EH (cell line): ENCODE results near the gene PCNX2.
A peak's percentile ranks its signal among the peaks of the same experiment; 100 is the strongest.

Experiments used
- DNase-seq: peaks from one replicate; pipeline ENCODE4 v3.0.0-alpha.2; 2015; ENCODE audit warnings: low read depth

The PCNX2 gene

GRCh38 chr1:232962761-232963745, 332.5 kb downstream of the PCNX2 start:
- peak; percentile 25 for DNase-seq

DNA sequence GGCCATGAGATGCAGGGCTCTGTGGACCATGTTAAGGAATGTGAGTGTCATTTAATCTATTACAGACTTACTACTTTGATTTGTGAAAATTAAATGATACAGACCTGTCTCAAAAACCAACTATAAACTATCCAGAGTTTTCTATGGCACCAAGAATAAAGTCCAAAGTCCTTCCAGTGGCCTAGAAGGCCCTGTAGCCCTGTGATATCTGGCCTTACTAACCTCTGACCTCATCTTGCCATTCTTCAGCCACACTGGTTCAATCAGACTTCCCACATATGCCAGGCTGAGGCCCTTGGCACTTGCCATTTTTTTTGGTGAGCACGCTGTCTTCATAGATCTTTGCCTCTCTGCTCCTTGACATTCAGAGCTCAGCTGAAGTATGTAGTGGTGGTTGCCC, 337.5 kb downstream of the PCNX2 start:
- DNase-seq: no peak

- no peak for DNase-seq
Measured at GRCh38 chr1:232956081-232956480, 339.4 kb downstream of the PCNX2 start.

DNA sequence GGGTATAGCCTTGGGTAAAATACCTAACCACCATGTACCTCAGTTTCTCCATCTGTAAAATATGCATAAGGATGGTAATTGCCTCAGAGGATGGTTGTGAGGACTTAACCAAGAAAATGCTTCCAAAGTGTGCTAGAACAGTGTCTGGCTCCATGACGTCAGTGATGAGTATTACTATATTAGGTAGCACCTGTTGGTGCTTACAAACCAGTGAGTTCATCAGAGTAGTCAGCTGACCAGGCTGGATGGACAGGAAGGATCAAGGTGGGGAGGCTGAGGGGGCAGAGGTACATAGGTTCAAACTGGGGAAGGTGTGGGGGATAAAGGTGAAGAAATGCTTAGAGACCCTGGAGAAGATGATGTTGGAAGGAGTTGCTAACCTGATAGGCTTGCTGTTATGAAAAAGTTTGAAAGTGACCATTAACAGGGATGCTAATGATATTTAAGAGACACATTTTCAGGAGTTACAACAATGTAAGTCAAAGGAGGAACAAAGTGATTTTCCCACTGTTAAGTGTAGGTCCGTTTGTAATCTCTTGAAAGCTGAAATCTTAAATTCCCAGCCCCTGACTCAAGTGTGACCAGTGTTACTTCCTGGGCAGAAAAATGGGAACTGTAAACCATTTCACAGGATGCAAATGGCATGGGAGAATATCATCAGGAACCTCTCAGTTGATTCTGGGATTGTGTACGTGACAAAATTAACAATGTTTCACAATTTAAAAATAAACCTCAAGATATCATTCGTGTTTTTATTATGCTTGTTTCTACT, 340.7 kb downstream of the PCNX2 start:
- DNase-seq: peak; percentile 25

DNA sequence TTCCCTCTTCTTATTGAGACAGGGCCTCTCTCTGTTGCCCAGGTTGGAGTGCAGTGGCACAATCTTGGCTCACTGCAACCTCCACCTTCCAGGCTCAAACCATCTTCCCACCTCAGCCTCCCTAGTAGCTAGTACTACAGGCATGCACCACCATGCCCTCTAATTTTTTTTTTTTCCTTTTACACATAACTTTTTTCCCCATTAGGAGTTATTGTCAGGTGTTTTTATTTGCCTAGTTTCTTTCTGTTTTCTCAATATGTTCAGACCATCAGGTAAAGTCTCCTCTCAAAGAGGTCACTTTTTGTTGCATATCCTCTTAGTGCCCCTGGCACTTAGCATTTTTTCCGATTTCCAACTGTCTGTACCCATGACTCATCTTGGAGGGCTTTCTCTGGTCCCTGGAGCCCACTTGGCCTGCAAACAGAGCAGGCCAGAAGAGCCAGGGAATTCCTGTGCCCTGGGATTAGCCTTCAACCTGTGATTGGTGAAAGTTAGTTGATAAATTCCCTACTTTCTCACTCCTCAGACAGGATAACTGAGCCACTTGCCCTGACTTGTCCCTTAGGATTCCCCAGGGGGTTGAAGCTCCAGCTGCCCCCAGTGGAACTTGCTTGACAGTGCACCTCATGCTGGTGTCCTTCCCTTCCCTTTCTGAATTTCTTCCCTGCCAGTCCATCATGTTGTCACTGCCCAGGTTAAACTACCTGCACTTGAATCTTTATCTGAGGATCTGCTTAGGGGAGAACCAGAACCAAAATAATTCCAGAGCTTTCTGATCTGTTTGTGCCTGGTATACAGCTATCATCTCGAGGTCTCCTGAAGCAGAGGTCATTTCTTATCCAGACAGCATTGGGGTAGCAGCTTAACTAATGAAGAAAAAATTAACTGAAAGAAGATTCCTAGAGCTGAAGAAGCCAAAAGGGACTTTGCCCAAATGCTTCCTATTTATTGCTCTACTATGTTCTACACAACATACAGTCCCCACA, 342.7 kb downstream of the PCNX2 start:
- DNase-seq: peak; percentile 68

DNA sequence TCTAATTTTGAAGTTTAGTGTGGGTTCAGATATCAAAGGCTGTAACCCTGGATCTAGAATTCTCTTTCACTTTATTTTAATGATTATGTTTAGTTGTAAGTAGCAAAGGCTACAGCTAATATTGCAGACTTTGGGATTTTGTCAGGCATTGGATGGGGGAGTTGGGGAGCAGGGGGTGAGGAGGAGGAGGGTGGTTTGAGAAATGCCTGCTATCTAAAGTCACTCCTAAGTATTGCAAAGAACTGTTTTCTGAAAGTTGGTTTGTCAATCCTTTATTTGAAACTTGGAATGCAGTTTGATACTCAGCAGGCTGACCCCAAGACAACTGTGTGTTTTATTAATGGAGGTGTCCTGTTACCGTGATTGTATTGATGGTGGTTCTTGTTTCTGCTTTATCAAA, 343.9 kb downstream of the PCNX2 start:
- DNase-seq: no peak

DNA sequence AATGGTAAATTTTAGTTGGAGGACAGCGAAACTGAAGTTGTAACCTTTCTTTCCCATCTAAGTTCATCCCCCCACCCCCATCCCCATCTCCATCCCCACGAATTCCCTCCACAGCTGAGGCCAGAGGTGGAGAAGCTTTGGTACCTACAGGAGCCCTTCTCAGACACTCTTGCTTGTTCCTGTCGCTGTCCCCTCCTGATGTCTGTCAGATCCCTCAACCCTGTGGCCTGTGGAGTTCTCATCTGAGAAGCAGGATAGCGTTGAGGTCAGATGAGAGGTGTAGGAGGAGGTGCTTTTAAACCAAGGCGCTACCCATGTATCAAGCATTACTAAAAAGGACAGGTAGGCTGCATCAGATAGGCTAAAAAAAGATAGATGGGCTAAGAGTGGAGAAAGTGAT, 344.3 kb downstream of the PCNX2 start:
- DNase-seq: peak; percentile 30

GRCh38 chr1:232950197-232951176, 345.0 kb downstream of the PCNX2 start, which contains the start of gene NTPCR:
Gene NTPCR (plus strand): TSS chr1:232950611. CDS start chr1:232950711, 100 bp downstream.
- DNase-seq: peak; percentile 92

- no peak for DNase-seq
Measured at GRCh38 chr1:232949636-232950196, 345.8 kb downstream of the PCNX2 start.

- DNase-seq: no peak
Measured at GRCh38 chr1:232944347-232944746, 351.2 kb downstream of the PCNX2 start.

DNA sequence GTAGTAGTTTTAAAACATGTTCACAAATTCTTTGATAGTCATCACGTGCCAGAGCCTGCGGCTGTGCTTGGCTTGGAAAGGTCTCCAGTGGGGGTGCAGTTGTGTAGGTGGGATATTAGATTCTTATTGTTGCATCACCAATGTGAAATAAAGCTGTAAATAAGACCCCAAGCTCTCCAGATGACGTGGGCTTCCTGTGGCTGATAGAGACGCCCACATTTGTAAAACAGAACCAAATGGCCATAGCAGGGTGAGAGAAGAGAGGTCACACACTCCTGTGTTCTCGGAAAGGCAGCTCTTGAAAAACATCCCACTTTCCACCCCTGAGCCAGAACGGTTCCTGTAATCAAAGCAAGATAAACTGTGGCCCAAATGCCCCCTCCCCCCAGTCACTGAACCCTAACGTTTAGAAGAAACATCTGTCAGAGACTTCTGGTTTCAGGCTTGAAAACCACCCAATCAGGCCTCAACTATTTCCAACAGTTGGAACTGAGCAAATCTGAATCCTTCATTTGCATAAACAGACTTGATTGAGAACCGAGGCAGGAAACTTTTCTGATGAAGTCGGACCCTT, 351.8 kb downstream of the PCNX2 start:
- DNase-seq: no peak

DNA sequence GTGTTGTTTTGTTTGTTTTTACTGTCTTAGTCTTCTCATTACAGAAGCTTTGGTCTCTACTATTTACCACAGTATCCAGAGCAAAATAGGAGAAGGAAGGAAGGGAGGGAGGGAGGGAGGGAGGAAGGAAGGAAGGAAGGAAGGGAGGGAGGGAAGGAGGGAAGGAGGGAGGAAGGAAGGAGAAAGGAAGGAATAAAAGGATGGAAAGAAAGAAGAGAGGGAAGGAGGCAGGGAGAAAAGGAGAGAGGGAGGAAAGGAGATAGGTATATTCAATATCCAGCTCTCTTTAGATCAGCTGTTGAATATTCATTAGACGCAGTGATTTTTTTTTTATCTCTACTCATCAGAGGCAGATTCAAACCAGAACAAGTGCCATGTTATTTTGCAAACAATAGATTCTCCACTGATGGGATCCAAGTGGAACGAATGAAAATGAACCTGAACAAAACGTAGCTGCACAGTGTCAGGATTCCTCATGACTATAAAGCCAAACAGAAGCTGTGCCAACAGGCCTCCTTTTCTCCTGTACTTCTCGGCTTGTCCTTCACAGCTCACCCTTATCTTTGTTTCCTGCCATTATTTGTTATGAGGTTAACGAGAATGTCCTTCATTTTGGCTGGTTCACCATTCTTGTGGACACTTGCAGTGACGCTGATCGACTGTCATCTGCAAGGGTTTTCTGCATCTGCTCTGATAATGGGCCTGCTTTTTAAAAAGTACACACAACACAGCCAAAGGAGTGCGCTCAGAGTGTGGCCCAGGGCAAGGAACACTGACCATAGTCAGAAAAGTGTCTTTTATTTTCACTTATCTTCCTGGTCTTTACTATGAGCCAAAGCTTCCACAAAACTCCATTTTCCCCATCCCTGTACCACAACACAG, 352.9 kb downstream of the PCNX2 start:
- DNase-seq: no peak

- no peak for DNase-seq
Measured at GRCh38 chr1:232940262-232940661, 355.3 kb downstream of the PCNX2 start.

GRCh38 chr1:232939748-232940147, 355.8 kb downstream of the PCNX2 start:
- no peak for DNase-seq

DNA sequence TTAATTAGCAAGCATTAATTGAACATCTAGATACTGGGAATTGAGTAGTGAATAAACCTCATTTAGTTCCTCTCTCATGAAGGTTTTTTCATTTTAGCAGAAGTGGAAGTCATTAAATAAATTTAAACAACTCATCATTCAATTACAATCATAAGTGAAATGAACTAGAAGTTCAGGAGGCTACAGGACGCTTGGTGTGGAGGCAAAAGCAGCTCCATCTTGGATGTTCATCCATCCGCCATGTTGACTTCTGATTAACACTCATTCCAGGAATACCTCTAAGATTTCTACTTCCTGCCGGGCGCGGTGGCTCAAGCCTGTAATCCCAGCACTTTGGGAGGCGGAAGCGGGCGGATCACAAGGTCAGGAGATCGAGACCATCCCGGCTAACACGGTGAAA, 356.6 kb downstream of the PCNX2 start:
- DNase-seq: no peak

DNA sequence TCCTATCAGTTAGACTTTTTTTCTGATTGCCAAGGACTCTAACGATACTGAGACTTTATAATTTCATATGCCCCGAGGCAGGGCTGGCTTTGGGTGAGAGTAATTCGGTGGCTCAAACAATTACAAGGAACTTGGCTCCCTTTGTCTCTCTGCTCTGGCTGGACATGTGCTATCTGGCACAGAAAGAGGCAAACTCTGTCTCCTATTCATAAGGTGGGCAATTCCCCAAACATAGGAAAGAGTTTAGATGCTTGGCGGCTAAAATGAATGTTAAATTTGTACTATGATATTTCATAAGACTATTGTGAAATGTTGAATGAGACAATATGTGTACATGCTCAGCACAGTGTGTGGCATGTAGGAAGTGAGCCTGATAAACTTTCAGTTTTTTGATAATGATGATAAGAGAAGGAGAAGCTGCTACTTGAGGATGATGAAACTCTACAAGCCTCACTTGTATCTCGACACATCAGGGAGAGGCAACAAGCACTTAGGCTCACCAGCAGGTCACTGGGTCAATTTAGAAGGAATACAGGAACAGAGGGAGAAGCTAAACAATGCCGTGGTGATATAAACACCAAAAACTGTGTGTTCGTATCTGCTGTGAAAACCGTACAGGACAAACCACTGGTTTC, 357.7 kb downstream of the PCNX2 start:
- DNase-seq: no peak

DNA sequence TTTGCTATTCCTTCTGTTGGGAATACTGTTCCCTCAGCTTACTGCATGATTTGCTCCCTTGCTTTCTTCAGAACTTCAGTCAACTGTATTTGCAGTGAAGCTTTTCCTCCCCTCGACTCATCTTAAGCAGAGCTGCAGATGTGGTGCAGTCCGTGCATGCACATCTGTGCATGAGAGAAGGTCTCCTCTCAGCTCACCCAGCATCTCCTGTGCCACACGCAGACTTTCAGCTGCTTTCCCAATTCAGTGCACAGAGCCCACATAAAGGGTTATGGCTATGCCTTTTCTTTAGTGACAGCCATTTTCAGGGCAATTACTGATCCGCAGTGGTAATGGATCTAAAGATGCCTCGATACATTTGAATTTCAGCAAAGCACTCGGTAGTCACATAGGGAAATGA, 358.6 kb downstream of the PCNX2 start:
- no peak for DNase-seq
